DLD1 (cell line): ENCODE measurements around the gene RAD9B.
"Not testable (repeated sequence)": the region's sequence is repeated elsewhere in the genome, so short reads cannot be mapped to it uniquely, and the experiment has no call there.

Experiments used
- in situ Hi-C: cut with HindIII; loops from 2 replicates; pipeline ENCODE4 v1.10.0; 2017; ENCODE audit warnings: low sequenced_read_pairs

Gene RAD9B

DNA sequence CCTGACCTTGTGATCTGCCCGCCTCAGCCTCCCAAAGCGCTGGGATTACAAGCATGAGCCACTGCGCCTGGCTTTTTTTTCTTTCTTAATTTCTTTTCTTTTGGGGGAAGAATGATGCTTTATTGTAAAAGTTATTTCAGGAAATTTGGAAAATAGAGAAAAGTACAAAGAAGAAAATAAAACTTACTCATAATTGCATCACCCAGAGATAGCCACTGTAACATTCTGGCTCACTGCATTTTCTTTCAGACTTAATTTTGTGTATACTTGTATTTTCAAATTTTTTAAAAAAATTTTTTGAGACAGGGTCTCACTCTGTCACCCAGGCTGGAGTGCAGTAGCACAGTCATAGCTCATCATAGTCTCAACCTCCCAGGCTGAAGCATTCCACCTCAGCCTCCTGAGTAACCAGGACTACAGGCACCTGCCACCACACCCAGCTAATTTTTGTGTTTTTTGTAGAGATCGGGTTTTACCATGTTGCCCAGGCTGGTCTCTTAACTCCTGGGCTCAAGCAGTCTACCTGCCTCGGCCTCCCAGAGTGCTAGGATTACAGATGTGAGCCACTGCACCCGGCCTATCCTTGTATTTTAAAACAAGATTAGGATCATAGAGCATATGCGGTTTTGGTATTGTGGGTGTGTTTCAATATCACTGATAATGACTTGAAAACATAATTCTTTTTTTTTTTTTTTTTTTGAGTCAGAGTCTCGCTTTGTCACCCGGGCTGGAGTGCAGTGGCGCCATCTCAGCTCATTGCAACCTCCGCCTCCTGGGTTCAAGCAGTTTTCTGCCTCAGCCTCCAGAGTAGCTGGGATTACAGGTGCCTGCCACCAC lies 19.0 kb downstream of the RAD9B start:
- in situ Hi-C loops: not testable (repeated sequence)

DNA sequence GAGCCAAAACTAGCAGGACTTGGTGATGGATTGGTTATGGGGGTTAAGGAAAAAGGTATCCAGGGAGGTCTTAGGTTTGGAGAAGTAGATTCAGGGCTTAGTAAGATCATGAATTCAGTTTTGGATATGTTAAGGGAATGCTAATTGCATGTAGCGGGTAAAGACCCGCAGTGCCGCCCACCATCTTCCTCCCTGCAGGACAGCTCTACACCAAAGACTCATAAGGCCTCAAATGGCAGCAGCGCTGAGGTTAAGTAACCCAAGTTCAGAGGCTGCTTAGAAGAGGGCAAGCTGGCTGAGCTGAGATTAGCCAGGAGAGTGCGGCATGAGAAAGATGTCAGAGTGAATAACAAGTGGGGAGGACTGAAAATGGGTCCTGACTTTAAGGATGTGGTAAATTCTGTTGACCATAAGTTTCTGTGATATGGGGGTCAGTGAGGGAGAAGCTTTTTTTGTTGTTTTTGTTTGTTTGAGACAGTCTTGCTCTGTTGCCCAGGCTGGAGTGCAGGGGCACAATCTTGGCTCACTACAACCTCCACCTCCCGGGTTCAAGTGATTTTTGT lies 26.2 kb downstream of the RAD9B start:
- in situ Hi-C loops: loop anchor here (5.0 kb wide), 1 partner anchor 44 kb away; no protein-coding TSS in a partner anchor

DNA sequence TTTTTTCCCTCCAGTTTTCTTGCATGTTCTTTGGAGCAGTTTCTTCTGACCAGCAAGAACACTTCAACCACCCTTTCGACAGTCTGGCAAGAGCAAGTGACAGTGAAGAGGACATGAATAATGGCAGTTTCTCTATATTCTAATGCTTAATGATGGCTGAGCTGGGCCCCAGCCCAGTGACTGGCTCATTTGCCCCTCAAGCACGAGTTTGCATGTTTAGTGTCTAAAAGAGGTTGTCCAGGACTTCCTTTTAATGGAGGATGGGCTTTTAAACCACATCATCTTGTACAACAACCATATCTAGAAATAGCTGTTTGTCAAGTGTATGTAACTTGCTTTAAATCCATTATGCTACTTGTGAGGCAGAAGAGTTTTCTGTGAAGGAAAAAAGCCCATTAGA lies 28.4 kb downstream of the RAD9B start:
- in situ Hi-C loops: no loop called here

DNA sequence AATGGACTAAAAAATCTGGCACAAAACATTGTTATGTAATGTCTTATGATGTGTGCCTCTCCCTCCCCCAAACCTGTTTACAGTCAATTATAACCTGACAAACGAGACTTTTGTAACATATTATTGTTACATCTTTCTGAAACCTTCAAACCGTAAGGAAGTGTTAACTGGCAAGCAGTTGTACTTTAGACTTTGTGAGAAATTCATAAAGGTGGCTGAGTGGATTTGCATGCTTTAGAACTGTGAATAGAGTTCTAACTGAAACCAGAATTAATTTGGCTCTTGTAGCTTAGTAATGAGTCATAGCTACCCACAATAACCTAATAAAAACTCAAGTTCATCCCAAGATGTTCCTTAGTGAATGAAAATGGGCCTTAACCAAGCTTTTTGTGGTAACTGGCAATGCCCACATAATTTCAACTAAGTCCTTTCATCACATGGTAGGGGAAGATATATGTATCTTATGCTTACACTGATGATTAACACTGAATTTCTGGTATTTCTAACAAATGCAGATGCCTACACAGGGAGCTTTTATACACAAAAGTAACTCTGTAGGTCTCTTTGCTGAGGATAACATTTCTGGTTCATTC lies 29.7 kb downstream of the RAD9B start:
- in situ Hi-C loops: no loop called here

DNA sequence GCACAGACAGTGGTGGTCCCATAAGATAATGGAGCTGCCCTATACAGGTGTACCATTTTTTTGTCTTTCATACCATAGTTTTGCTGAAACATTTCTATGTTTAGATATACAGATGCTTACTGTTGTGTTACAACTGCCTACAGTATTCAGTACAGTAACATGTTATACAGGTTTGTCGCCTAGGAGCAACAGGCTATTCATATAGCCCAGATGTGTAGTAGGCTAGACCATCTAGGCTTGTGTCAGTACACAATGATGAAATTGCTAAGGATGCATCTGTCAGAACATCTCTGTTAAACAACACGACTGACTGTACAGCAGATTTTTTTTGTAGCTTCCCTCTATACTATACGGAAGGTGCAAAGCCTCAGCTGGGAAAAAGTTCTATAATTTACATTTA lies 30.5 kb downstream of the RAD9B start:
- in situ Hi-C loops: no loop called here

DNA sequence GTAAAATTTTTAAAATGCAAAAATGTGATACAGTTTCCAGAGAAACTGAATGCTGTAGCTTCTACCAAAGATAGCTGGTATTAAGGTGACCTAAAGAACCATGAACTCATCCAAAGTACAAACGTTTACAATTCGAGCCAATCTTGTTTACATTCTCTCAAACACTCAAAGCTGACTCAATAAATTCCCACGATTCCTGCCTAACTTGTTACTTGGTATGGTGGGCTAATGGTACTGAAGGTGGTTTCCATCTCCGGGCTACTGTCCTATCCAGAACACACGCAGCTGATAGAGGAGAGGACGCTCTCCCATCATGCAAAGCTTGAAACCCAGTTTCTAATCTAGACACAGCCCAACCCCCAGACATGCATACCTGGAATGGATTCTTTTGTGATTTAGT lies 31.5 kb downstream of the RAD9B start:
- in situ Hi-C loops: no loop called here

DNA sequence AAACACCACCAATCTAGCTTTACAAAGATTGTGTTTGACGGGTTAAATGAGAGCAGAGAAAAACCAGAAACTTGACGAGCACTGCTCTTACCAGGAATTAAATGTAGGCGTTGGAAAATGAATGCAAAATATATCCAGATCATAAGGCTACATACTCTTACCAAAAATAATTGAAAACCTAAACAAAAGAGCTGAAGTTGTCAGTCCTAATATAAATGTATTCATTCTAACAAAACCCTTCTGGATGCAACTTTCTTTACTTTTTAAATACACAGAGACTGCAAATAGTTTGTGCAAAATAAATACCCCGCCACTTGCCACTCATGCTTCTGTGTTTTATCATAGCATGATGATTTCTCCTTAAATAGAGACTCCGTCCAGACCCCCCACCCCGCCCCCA lies 32.7 kb downstream of the RAD9B start:
- in situ Hi-C loops: no loop called here

DNA sequence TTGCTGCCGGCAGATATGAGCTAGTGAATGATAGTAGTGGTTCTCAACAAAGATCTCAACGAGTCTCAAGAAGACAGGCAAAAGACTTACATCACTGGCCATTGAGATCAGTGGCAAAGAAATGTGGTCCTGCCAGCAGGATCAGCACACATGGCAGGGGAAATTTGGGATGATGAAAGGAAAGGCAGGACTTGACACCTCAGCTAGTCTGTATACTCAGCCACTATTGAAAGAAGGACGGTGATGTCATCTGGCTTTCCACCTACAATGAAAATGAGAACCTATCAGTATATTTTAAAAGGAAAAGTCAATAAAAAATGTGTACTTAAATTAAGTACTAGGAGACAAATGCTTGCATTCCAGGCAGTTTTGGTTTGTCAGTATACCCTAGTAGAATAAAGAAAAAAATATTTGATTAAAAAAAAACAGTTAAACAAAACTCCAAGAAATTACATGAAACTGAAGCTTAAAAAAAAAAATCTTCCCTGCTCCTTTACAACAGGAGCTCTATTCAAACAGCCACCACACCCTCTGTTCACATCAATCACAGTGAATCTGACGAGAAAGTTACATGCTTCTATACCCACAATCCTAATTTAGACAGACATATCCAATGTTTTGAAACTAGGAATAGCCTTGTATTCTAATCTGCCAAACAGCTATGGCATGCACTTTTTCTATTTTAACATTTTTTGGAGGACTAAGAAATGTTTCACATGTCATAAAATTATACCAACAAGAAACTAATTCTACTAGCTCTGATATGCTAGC lies 34.9 kb downstream of the RAD9B start:
- in situ Hi-C loops: no loop called here

DNA sequence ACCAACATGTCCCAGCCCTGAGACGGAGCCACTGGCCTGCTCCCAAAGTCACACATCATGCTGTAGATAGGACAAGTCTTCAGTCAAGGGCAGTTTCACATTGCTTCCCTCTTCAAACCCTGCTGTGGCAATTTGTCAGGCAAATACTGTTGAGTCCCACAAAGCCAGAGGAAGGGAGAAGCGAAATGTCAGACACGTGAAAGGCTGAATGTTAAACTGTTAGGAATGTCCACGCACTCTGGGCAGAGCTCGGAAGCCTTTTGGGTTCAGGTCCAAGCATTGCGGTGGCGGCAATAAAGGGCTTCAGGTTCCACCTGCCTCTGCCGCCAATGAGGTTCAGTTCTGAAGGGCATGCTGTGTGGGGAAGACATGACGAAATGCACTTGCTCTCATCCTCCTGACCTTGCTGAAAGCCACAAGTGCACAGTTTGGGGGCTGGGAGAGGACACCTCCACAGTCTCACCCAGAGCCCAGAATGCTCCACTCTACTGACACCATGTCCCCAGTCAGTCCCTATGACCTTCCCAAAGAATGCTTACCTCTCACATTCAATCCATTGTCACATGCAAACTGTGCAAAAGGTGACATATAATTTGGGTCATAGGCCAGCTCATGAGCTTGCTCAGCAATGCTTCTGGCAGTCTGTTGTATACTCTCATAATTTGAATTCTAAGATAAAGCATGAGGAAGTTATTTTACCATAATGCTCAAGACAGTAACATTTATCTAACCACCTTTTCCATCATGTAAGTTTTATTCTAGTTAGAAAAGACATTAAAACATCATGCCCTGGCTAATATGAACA lies 35.7 kb downstream of the RAD9B start:
- in situ Hi-C loops: no loop called here

DNA sequence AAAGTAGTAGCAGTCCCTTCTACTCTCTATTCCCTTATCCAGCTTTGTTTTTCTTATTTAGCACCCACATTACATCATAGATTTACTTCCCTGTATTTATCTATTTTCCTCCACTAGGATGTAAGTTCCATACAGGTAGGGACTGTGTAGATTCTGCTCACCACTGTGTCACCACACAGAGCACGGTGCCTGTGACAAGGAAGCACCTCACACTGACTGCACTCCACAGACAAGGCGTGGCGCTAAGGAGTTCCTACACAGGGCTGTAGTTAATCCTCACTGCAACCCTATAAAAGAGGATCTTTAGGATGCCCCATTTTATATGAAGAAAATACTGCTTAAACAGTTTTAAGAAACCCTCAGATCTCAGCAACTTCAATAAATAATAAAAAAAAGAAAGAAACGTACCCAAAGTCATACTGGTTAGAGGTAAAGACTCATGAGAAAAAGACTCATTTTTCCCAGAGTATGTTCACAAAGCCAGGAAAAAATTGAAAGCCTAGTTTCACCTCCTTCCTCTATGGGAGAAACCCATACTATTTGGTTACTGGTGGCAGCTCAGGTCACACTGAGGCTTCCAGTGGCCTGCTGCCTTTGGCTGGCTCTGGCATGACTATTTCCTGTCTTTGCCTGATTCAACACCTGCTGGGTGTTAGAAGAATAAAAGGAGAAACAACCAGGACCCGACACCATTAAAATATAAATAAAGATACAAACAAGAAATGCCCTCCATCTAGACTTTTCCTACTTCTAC lies 36.9 kb downstream of the RAD9B start:
- in situ Hi-C loops: no loop called here

DNA sequence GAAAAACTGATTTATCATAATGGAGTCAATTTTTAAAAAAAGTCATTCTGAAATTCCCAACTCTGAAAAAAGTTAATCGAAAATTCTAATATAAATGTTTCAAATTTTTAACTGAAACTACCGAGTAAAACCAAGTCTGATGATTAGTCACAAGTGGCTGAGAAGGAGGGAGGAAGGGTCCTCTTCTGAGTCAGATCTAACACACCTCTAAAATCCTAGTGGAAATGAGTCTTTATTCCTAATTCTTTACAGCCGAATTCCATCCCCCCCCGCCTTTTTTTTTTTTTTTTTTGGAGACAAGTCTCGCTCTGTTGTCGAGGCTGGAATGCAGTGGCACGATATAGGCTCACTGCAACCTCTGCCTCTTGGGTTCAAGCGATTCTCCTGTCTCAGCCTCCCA lies 37.9 kb downstream of the RAD9B start:
- in situ Hi-C loops: no loop called here

DNA sequence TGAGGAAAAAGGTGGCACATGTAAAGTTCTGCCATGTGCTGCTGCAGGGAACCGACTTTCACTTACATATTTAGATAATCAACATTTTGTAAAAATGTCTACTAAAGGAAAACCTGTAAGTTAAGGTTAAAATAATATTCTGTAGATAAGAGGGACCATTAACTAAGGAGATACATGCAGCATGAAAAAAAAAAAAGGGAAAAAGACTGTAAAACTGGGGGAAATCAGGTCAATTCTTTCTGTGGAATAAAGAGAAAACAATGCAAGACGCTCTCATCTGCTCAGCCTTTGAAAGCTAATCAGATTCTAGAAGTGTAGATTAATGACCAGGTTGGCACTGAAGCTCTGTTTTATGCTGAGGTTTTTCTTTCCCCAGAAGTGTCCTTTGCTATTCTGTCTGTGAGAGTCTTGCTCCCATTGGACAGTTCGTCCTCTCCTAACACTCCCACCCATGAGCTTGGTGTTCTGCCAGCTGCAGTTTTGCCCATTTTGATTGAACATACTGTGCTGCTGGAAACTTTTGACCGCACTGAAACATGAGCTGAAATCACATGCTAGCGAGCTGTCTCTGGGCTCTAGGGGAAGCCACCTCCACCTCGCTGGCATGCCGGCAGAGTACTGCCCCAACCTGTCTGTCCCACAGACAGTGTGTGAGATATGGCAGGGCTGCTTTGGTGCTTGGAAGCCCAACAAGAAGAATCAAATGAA lies 41.3 kb downstream of the RAD9B start:
- in situ Hi-C loops: no loop called here

DNA sequence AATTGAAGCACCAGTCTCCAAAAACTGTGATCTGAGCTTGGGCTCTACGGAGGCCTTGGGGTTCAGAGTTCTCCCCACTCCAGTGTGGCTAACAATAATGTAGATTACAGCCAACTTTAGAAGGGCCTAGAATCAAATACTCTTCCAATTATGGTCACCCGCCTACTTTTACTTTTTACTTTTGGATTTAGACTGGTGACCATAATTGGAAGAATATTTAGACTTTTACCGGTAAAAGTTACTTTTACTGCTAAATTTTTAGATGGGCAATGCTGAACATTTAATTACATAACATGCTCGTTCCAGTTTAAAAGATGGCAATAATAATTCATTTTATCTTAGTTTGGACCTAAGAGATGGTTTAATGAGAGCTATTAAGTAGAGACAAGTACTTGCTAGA lies 41.8 kb downstream of the RAD9B start:
- in situ Hi-C loops: no loop called here

DNA sequence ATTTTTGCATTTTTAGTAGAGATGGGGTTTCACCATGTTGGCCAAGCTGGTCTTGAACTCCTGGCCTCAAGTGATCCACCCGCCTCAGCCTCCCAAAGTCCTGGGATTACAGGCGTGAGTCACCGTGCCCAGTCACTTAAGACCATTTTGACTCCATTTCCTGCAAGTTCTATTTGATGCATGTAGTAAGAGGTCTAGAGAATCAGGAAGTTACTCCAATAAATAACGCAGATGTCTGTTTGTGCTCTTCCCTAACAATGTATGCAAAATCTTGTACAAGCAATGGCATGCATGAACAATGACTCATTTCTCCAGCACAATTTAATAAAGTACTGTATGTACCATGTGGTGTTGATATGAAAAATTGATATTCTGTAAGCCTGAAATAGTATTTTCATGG lies 43.1 kb downstream of the RAD9B start:
- in situ Hi-C loops: not testable (repeated sequence)

DNA sequence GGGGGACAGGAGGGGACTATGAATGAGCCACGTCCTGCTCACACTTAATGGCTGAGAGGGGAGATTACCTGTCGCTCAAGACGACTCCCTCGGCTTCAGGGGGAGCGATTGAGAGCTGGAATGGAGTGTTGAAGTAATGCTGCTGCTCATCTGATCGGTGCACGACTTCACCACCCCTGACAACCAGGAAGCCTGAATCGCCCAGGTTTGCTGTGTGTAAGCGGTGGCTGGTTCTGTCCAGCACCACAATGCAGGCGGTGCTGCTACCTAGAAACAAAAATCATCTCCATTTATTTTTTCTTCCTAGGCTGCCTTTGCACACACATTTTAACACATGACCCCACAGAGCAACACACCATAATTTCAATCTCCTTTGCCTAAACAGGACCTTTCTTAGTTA lies 43.7 kb downstream of the RAD9B start:
- in situ Hi-C loops: no loop called here

DNA sequence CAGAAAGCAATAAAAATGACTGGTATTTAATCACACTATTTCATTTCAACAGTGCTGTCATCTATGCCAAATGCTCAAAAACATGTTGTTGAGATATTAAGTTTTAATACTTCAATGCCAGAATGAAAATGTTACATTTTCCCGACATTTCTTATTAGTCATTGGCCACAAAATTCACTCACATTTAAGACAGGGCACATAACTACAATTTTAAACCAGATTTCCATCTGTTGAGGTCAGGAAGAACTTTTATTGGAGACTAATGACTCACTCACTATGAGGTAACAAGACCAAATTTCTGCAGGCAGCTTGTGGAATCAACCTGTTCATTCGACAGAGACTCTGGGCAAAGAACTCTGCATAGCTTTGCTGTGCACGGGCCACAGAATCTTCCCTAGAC lies 44.2 kb downstream of the RAD9B start:
- in situ Hi-C loops: no loop called here

DNA sequence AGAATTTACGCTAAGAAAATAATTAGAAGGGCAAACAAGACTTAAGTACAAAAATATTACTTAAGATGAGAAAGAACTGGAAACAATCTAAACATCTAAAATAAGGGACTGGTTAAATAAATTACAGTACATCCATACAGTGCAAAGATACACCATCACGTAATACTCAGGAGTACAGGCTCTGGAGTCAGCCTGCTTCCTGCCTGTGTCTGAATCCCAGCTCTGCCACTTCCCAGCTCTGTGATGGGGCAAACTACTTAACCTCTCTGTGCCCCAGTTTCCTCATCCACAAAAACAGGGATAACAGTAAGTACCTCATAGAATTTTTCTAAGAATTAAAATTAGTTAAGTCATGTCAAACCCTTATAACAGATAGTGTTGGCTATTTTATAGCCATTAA lies 45.0 kb downstream of the RAD9B start:
- in situ Hi-C loops: no loop called here

DNA sequence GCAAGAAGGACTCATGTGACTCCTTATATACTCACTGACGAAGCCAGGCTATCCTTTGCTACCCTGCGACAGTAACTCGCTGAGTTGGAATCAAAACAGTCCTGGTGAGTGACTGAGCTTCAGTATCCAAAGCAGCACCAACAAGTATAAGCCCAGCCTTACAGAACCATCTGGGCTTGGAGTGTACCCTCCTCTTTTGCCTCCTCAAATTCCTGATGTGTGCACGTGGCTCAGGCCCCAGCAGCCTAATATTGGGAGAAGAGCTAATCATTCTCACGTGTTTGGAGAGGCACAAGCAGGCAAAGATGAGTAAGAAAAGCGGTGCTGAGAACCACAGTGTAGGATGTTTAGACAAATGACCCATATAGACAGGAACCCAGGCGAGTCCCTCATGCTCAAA lies 46.5 kb downstream of the RAD9B start:
- in situ Hi-C loops: no loop called here

DNA sequence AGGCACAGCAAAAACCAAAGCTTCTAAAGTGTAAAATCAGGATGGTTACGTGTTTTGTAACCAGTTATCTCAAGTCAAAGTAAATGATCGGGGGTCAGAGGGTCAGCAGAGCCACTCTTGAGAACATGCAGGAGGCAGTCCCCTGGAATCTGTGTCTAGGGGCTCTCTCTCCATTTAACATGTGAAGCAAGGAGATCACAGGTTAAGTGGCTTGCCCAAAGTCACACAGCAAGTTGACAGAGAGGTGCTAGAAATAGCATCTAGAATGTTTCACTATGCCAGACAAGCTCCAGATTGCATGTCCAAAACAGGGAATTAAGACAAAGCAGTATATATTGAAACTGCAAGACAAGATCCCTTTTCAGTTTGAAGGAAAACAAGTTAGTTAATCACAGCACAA lies 47.6 kb downstream of the RAD9B start:
- in situ Hi-C loops: no loop called here
